ENCODE data around the gene RAB37.

DNA sequence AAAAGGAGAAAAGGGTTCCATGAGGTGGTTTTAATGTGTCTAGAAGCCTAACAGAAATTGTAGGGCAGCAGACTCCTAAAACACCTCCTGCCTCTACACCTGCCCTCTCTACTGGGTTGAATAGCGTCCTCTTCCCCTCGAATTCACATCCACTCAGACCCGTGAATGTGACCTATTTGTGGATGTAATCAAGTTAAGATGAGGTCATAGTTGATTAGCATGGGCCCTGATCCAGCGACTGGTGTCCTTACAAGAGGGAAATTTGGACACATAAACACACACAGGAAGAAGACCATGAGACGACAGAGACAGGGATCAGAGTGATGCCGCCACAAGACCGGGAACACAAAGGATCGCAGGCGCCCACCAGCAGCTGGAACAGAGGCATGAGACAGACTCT, 37.8 kb upstream of the RAB37 start:
- TF ChIP-seq, protein P1, sequence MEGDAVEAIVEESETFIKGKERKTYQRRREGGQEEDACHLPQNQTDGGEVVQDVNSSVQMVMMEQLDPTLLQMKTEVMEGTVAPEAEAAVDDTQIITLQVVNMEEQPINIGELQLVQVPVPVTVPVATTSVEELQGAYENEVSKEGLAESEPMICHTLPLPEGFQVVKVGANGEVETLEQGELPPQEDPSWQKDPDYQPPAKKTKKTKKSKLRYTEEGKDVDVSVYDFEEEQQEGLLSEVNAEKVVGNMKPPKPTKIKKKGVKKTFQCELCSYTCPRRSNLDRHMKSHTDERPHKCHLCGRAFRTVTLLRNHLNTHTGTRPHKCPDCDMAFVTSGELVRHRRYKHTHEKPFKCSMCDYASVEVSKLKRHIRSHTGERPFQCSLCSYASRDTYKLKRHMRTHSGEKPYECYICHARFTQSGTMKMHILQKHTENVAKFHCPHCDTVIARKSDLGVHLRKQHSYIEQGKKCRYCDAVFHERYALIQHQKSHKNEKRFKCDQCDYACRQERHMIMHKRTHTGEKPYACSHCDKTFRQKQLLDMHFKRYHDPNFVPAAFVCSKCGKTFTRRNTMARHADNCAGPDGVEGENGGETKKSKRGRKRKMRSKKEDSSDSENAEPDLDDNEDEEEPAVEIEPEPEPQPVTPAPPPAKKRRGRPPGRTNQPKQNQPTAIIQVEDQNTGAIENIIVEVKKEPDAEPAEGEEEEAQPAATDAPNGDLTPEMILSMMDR (IDR thresholded peaks at IDR 0.05 in 4 of 5, conservative IDR thresholded peaks at IDR 0.05 in 1 of 5) = no peak
- no peak for TF ChIP-seq POLR2A (IDR thresholded peaks at IDR 0.05)

All from gastrocnemius medialis (tissue), 4 donors.